ENCODE data around the gene SBNO2.

SBNO2 gene

DNA sequence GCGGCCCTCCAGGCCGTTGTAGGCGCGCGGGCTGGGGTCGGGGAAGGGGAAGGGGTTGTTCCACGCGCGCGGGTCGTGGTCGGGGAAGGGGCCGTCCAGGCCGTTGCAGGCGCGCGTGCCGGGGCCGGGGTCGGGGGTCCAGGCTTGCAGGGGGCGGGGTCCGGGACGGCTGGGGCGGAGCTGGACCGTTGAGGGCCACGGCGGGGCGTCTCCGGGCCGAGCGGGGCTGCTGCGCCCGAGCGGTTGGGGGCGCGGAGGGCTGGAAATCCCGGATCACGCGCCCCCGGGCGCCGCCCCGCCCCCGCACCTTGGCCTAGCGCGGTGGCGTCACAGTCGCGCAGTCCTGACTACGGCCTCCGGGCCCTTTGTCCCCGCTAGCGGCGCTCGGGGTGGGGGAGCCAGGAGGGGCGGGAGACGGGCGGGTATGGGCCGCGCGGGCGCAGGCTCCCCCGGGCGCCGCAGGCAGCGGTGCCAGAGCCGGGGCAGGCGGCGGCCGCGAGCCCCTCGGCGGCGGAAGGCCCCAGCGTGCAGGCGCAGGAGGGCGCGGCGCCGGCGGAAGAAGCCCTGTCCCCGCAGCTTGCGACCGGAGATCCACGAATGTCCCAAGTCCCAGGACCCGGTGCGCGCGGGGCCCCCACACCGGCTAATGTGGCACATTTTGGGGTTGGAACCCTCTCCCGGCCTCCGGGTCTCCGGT lies 69.6 kb downstream of the SBNO2 start:
- peak; percentile 56 for DNase-seq

DNA sequence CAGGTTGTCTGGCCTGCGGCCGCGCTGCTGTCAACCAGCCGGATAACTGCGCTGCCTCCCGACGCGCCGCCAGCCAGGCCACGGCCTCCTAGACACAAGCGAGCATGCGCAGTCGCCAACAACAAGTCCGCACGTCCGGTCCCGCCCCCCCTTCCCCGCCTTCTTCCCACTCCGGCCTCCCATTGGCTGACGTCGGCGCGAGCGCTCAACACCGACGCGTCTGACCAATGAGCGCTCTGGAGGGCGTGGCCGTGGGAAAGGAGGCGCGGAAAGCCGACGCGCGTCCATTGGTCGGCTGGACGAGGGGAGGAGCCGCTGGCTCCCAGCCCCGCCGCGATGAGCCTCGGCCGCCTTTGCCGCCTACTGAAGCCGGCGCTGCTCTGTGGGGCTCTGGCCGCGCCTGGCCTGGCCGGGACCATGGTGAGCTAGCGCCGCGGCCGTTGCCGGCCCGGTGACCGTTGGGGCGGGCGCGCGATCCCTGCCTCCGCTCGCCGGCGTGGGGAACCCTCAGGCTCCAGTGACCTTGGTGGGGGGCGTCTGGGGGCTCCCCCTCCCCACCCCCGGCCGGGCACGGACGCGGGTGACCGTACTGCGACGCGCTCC lies 70.3 kb downstream of the SBNO2 start, which contains the start of gene GPX4:
TSS of gene GPX4 (plus strand) at position 287 of the 603 bp plus-strand sequence. CDS start at position 337, 50 bp downstream.
- peak; percentile 99 for DNase-seq

DNA sequence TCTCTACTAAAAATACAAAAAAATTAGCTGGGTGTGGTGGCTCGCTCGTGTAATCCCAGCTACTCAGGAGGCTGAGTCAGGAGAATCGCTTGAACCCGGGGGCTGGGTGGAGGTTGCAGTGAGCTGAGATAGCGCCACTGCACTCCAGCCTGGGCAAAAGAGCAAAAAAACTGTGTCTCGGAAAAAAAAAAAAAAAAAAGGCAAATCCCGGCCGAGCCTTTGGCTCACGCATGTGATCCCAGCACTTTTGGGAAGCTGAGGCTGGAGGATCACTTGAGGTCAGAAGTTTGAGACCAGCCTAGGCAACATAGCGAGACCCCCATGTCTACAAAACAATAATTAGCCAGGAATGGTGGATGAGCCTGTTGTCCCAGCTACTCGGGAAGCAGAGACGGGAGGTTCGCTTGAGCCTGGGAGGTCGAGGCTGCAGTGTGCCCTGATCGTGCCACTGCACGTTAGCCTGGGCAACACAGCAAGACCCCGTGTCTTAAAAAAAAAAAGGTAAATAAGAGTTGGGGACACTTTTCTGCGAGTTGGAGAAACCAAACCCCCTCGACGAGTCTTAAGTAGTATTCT lies 70.8 kb downstream of the SBNO2 start:
- DNase-seq = no peak

DNA sequence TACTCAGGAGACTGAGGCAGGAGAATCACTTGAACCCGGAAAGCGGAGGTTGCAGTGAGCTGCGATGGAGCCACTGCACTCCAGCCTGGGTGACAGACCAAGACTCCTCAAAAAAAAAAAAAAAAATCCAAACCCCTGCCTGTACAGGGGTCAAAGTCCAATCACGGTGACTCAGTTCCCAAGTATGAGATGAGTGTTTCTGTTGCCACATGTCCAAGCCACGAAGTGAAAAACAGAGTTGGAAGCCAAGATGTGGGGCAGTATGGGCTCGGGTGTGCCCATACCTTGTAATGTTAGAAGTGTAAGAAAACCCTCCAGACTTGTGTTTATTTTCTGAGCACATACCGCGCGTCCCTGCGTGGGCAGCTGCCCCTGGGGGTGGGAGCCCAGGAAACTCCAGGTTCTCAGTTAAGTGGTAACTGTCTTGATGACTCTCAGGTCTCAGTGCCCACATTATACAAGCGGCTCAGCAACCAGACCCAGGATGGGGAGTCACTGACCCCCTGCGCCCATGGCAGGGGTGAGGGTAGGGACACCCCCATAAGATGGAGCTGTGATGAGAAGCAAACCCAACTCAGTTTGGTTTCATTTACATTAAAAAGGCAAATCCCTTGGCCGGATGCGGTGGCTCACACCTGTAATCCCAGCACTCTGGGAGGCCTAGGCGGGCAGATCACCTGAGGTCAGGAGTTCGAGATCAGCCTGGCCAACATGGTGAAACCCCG lies 71.5 kb downstream of the SBNO2 start:
- peak; percentile 98 for DNase-seq

DNA sequence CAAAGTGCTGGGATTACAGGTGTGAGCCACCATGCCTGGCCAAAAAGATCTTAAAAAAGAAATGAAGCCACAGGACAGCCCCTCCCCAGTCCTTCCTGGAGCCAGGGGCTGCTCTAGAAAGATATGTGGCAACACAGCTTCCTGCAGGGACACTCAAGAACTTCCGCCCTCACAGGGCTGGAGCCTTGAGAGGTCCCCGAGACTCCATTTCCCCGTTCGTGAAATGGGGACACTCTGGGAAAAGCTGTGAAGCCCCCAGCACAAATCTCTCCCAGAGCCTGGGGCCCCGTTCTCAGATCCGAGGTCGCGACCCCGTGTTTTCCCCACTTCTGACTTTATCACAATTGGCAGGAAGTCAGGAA lies 72.8 kb downstream of the SBNO2 start:
- peak; percentile 17 for DNase-seq

DNA sequence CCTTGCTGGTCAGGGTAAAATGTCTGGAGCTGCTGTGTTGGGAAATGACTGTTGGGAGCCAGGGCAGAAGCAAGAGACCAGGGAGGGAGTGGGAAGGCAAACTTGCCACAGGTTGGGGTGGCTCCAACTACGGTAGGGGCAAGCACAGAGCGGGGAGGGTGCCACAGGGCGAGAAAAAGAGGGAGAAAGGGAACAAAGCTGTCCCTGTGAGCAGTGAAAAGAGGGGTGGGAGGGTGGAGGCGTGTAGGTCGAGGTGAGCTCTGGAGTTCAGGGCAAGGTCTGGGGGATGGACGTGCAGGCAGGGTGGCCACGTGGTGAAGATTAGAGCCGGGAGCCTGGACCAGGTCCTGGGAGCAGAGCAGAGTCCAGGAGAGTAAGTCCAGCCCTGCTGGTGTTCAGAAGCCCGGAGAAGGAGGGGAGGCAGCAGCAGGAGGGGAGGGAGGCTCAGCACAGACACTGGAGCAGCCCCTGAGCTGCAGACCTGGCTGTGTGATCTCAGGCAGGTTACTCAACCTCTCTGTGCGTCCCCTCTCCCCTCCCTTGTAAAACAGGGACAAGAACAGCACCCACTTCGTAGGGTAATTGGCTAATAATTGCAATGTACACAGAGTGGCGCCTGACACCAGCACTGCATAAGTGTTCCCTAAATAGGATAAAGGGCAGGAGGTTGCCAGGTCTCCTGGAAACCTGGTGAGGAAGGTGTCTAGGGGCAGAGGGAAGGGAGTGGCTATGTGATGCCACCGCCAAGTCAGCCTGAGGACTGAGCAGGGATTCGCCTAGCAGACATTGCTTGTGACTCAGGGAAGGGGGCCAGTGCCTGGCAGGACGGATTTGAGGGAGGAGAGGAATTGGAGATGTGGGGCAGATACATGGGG lies 75.7 kb downstream of the SBNO2 start:
- no peak for DNase-seq

DNA sequence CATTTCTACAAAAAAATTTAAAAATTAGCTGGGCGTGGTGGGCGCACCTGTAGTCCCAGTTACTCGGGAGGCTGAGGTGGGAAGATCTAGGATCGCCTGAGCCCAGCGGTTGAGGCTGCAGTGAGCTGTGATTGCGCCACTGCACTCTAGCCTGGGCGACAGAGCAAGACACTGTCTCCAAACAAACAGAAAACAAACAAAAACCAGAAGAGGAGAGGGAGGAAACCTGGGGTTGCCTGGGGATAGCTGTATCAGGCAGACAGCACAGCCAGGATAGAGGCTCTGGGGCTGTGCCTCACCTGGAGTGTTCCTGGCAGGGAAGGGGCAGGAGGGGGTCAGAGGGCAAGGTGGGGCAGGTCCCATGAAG lies 76.3 kb downstream of the SBNO2 start:
- no peak for DNase-seq

DNA sequence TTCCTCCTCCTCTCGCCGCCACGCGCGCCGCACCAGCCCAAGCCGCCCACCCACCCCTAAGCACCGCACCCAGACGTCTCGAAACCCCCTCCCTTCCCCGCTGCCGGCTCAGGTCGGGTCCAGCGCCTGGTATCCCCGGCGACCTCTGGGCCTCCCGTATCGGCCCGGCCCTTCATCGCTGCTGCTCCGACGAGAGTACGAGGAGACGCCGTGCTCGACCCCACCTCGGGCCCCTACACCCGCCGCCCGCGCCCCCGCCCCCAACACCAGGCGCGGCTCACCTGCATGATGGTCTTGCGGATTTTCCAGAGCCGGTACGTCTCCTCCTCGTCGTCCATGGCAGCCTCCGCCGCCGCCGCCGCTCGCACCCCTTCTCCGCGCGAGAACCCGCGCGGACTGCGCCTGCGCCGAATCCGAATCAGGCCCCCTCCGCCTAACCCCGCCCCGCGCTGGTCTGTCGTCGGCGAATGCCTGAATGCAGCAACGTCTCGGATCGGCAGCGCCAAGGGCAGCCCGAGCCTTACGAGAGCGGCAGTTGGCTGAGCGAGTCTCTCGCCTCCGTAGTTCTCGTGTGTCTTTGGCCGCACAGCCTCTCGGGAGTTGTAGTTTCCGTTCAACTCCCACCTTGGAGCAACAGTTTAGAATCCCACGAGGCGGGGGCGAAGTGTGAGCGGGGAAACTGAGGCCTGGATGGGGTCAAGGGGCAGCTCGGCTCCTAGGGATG lies 78.9 kb downstream of the SBNO2 start, which contains the start of gene POLR2E:
TSS of gene POLR2E (minus strand) at position 398 of the 724 bp plus-strand sequence. CDS start at position 338, 60 bp downstream.
- peak; percentile 97 for DNase-seq

DNA sequence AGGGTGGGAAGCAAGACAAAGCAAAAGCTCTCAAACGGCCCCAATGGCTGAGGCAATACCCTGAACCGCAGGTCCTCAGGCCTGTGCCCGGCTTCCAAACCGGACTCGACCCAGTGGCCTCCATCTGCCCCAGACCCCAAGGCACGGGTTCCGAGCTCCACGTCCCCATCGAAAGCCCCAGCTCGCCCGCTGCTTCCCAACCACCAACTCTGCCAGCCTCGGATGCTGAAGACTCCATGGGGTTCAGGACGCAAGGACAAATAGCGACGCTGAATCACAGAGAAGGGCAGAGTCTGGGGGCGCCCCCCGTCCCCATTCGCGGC lies 79.5 kb downstream of the SBNO2 start:
- no peak for DNase-seq

DNA sequence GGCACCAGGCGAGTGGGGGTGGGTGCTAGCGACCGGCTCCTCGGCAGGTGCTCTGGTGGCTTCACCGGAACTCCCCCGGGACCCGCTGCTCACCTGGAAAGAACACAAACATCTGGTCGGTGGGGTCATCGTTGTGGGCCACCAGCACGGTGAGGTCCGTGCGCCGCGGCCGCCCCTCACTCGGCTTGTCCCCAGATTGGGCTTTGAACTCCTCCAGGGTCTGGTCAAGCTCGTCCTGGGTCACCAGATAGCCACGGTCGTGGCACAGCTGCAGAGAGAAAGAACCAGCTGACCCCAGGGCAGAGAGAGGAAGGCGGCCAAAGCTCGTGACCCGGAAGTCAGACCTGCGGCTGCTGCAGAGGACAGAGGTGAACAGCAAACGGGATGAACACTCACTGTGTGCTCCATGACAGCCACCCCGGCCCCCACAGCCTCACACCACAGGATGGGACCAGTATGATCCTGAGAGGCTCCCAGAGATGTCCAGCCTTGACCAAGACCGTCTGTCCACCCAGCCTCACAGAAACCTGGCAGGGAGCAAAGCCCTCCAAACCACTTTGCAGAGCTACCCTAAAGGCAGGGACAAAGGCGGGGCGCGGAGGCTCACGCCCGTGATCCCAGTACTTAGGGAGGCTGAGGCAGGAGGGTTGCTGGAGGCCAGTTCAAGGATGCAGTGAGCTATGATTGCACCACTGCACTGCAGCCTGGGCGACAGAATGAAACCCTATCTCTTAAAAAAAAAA lies 80.1 kb downstream of the SBNO2 start:
- DNase-seq = no peak

DNA sequence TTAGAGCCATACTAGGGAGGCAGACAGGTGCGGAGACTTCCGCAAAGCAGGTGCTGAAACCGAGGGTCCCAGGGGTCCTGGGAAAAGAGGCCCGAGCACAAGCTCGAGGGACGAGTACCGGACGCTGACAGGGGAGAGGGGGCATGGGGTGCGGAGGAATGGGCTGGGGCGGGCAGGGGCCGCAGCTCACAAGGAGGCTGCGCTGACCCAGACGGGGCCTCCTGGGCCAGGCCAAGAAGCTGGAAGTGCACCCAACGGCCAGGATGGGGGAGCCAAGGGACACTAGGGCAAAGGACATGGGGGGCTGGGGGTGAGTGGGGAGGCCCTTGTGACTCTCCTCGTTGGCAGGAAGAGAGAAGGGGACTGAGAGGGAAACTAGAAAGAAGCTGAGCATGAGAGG lies 80.7 kb downstream of the SBNO2 start:
- DNase-seq = no peak

DNA sequence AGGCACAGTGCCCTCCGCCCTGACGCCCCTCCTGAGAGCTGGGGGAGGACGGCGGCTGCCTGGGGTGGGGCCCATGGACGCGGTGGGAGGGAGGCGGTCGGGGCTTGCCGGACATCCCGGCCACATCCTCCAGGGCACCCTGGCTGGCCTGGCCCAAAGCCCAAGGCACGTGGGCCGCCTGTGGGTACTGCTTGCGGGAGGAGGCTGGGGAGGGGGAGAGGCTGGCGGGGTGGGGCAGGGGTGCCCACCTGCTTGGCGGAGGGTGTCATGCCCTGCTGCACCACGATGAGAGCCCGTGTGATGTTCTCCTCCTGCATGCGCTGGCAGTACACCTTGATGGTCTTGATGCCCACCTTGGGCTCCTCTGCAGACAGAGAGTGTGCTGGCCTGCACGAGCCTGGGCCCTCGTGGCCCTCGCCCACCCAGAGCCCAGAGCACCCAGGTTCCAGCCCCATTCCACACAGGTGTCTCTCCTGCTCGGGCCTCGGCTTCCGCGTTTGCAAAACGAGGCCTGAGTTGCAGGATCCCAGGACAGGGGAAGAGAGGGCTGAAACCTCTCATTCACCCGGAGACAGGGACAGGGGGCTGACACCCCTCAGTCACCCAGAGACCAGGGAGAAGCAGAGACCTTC lies 82.4 kb downstream of the SBNO2 start:
- no peak for DNase-seq

DNA sequence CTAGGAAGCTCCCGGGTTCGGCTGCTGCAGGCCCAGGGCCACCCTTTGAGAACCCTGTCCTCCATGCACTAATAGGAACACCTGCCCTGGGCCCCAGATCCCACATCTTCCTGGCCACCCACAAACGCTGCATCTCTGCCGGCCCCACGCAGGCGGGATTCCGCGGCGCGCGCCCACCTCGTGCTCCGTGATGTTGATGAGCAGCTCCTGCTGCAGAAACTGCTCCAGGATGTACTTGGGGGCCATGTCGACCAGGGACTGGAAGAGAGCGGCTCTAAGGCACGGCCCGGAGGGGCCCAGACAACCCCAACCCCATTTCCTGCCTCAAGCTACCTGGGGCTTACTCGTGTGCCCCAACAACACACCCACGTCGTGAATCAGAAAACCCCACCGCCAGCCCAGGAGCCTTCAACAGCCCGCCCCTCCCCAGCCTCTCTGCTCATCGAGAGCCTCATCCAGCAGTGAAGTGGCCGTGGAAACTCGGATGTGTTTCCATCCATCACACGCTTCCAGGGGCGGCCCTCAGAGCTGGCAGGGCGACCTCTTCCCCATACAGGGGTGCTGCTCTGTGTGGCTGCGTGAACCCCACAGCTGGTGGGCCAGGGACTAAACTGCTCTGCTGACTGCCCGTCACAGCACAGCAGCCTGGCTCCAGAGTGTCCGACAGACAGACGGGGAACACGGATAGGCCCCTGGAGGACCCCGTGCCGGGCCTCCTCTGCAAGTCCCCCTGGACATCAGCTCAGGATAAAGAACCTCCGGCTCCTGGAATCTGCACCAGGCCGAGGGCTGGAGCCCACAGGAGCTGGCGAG lies 83.1 kb downstream of the SBNO2 start:
- no peak for DNase-seq

DNA sequence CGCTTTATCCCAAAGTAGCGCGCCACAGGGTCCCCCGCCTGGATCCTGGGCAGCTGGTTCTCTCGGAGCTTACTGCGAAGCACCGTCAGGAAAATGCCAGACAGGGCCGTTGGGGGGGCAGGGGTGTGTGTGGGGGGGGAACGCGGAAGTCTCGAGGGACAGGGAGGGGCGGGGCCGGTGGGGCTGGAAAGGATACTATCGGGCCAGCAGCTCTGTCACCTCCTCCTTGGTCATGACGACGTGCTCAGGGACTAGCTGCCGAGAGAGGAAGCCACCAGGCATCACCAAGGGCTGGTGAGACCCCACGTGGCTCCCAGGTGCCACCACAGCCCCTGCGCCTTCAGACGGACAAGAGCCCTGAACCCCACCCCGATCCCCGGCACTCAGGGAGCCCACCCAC lies 84.2 kb downstream of the SBNO2 start:
- no peak for DNase-seq

DNA sequence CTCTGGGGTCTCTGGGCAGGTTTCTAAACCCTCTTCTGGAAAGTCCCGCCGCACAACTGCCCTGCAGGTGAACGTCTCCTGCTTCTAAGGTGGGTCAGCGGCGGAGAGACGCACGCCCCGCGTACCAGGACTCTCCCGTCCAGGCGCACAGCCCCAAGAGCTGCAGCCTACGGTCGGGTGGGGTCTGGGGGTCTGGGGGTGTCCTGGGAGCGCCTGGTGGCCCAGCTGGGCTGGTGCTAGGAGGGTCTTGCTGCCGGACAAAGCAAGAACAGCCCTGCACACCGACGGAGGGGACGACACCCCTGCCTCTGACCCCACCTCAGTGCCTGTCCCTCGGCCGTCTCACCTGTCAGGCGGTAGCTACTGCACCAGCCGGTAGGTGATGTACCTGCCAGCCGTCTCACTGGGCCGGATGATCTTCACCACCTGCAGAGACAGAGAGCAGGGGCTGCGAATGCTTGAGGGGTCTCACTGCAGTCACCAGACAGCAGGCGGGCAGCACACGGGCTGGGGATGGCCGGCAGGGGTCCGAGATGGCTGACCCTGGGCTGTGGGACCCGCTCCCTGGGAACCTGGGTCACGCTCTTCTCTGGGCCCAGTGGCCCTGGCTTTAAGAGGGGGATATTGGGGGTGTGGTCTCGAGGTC lies 84.8 kb downstream of the SBNO2 start:
- DNase-seq = no peak

DNA sequence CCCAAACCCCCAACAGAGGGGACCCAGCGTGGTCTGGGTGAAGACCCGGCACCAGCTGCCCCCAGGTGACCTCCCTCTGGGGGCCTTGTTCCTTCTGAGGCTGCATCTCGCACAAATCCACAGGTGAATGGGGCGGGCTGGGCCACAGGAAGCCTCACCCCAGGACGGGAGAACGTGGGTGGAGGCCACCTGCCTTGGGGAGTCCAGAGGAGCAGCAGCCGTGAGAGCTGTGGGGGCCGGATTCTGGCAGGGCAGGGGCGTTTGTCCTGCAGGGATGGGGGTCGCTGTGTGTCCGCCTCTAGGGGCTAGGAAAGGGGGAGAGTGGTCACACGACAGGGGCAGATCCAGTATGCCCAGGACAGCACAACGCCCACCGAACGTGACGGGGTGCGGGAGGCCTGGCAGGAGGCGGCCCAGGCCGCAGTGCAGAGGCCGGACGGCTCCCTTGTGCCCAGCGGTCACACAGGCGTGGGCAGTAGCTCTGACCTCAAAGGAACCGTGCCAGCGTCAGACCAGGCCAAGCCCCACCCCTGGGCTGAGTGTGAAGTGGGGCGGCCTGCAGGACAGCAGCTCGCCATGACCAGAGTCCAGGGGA lies 85.6 kb downstream of the SBNO2 start:
- DNase-seq = no peak

DNA sequence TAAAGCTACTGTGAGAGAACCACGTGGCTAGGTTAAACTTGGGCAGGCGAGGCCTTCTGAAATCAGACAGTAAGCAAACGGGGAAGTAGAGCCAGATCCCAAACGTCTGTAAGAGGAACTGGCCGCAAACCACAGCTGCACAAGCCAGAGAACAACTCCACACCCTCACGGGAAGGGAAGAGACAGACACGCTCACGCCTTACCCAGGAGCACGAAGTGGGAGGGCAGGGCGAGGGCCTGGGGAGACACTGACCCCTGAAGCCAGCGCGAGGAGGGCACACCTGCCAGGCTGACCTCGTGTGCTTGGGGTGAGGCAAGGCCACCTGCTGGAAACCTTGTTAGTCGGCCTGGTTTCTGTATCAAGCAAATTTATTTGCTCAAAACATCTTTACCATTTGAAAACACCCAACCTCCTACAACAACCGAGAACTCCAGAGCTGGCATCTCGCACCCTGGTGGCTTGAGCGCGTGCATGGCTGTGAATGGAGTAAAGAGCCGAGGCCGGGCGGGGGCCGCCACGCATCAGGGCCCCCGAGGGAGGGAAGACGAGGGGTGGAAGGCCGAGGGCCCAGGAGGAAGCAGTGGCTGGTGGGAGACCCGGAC lies 86.2 kb downstream of the SBNO2 start:
- DNase-seq = no peak

DNA sequence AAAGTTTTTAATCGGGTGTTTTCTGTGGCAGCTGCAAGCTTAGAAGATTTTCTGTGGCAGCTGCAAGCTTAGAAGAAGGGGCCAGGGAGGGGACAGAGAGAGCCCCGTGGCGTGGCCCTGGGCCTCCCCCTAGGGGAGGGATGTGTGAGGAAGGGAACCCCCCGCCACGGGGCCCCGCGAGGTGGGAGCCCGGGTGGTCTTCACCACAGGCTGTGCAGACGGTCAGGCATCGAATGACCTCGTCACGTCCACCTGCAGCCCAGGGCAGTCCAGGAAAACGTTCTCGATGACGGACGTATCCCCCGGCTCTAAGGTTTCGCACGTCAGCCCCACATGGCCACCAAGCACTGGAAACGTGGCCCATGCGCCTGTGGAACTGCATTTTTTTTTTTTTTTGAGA lies 87.5 kb downstream of the SBNO2 start:
- no peak for DNase-seq
